ENCODE results near the gene CRYGN.

- TF ChIP-seq, protein P1, sequence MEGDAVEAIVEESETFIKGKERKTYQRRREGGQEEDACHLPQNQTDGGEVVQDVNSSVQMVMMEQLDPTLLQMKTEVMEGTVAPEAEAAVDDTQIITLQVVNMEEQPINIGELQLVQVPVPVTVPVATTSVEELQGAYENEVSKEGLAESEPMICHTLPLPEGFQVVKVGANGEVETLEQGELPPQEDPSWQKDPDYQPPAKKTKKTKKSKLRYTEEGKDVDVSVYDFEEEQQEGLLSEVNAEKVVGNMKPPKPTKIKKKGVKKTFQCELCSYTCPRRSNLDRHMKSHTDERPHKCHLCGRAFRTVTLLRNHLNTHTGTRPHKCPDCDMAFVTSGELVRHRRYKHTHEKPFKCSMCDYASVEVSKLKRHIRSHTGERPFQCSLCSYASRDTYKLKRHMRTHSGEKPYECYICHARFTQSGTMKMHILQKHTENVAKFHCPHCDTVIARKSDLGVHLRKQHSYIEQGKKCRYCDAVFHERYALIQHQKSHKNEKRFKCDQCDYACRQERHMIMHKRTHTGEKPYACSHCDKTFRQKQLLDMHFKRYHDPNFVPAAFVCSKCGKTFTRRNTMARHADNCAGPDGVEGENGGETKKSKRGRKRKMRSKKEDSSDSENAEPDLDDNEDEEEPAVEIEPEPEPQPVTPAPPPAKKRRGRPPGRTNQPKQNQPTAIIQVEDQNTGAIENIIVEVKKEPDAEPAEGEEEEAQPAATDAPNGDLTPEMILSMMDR (IDR thresholded peaks at IDR 0.05; ENCODE audit: low read length): no peak
- TF ChIP-seq EZH2 (optimal IDR thresholded peaks at IDR 0.05; ENCODE audit: low read depth, low read length): no peak
Measured at GRCh38 chr7:151406886-151407583, 32.9 kb downstream of the CRYGN start.

Measured in MM.1S (cell line).